HepG2 (cell line): Measurements from ENCODE around the gene CPO. TPM values are rescaled to one million over a fixed set of nuclear protein-coding genes. Genes with fewer than 3 reads are reported as not detected.

ENCODE experiments used
- ATAC-seq: fragments of 200-7000 bp; cut with Tn5 transposase; 3 replicates; pipeline ENCODE4 v1.9.1; 2020; ENCODE audit warnings: mild to moderate bottlenecking, moderate library complexity
- BruUV-seq: library from RNA; stranded (reverse); fragments of 400-500 nt; replicated peaks from 2 replicates; lab custom pipeline; 2021; lab: Mats Ljungman, UMichigan
- CTCF ChIA-PET: fragments of 300-600 bp; formaldehyde crosslinking; extraction: SDS; loops from one replicate; lab custom pipeline; 2021; ENCODE audit warnings: low total read pairs, inconsistent platforms, low intra/inter-chr PET ratio; lab: Yijun Ruan, JAX
- POLR2A ChIA-PET: fragments of 350-600 bp; sonication (Branson Sonifier 250); formaldehyde crosslinking; loops from one replicate; lab custom pipeline; 2020; ENCODE audit warnings: antibody characterized with exemption, inconsistent platforms; lab: Yijun Ruan, JAX
- DNase-seq: peaks from one replicate; pipeline ENCODE4 v3.0.0-alpha.2; 2015; ENCODE audit warnings: low spot score
- FAIRE-seq: peaks from 3 replicates; lab custom pipeline; 2011; peaks lifted over from hg19 to GRCh38; lab: Jason Lieb, UNC
- H2AFZ ChIP-seq: one replicate; pipeline ENCODE4 v1.6.1; 2011; ENCODE audit warnings: low read length, inconsistent platforms
- H3K27ac ChIP-seq: fragments of 300-600 bp; 3 replicates; pipeline ENCODE4 v1.8.0; 2011; ENCODE audit warnings: mixed run types, mild to moderate bottlenecking, mixed read lengths, low read length, inconsistent platforms; ENCODE audit not compliant: insufficient read depth; ENCODE audit errors: extremely low read length
- H3K27me3 ChIP-seq, 2 experiments: fragments of 200-600 bp in 1 of 2; 2 replicates in 1 of 2; 3 replicates in 1 of 2; pipeline versions ENCODE4 v1.6.0 to v1.8.0; 2011; ENCODE audit warnings: low read length in 2 of 2, mild to moderate bottlenecking in 2 of 2, moderate library complexity in 2 of 2, inconsistent platforms in 1 of 2; ENCODE audit not compliant: insufficient read depth in 2 of 2, control insufficient read depth in 1 of 2
- H3K36me3 ChIP-seq, 2 experiments: fragments of 200-600 bp in 1 of 2; replicated peaks in 1 of 2; 2 replicates in 1 of 2; 3 replicates in 1 of 2; pipeline versions ENCODE4 v1.5.1 to v1.8.0; 2011; ENCODE audit warnings: low read length in 2 of 2, inconsistent platforms in 1 of 2; ENCODE audit not compliant: insufficient read depth in 2 of 2, control insufficient read depth in 1 of 2
- H3K4me1 ChIP-seq: 2 replicates; pipeline ENCODE4 v1.5.1; 2012; ENCODE audit warnings: low read length, inconsistent platforms; ENCODE audit not compliant: insufficient read depth
- H3K4me2 ChIP-seq: 2 replicates; pipeline ENCODE4 v1.6.0; 2011; ENCODE audit warnings: low read depth, low read length, inconsistent platforms
- H3K4me3 ChIP-seq, 3 experiments: fragments of 200-600 bp in 1 of 3; sonication (generic), shearing (Covaris generic) in 1 of 3; replicated peaks in 1 of 3; 2 replicates each; pipeline ENCODE4 v1.5.1; 2011 to 2016; ENCODE audit warnings: low read length in 3 of 3, inconsistent platforms in 2 of 3, low read depth in 2 of 3, mild to moderate bottlenecking in 2 of 3, control low read depth in 1 of 3, mixed read lengths in 1 of 3; ENCODE audit not compliant: insufficient read depth in 1 of 3
- H3K79me2 ChIP-seq: one replicate; pipeline ENCODE4 v1.6.1; 2011; ENCODE audit warnings: low read length, inconsistent platforms; ENCODE audit not compliant: insufficient read depth
- H3K9ac ChIP-seq: 2 replicates; pipeline ENCODE4 v1.6.0; 2011; ENCODE audit warnings: mild to moderate bottlenecking, low read depth, low read length, inconsistent platforms; ENCODE audit not compliant: insufficient read depth
- H3K9me3 ChIP-seq: 2 replicates; pipeline ENCODE4 v1.5.1; 2012; ENCODE audit warnings: mild to moderate bottlenecking, low read length
- H4K20me1 ChIP-seq: 2 replicates; pipeline ENCODE4 v1.6.0; 2011; ENCODE audit warnings: inconsistent platforms, mild to moderate bottlenecking, low read length, moderate library complexity; ENCODE audit not compliant: insufficient read depth
- AKNA ChIP-seq: sonication (generic); formaldehyde crosslinking; IDR thresholded peaks from 2 replicates; pipeline ENCODE4 v1.4.0; 2020; ENCODE audit warnings: missing genetic modification reagents, borderline replicate concordance
- ATF1 ChIP-seq: IDR thresholded peaks from 2 replicates; pipeline ENCODE4 v1.6.1; 2016; ENCODE audit warnings: mild to moderate bottlenecking, control low read depth
- CEBPG ChIP-seq: IDR thresholded peaks from 2 replicates; pipeline ENCODE4 v1.6.1; 2016
- GPN1 ChIP-seq: sonication (generic); formaldehyde crosslinking; IDR thresholded peaks from 2 replicates; pipeline ENCODE4 v1.5.1; 2020; ENCODE audit warnings: missing genetic modification reagents, borderline replicate concordance
- KDM3A ChIP-seq: IDR thresholded peaks from 2 replicates; pipeline ENCODE4 v1.6.1; 2018; ENCODE audit warnings: low read depth, missing compliant biosample characterization
- SMARCC2 ChIP-seq: fragments of 450-650 bp; IDR thresholded peaks from 2 replicates; pipeline ENCODE4 v1.6.1; 2017; ENCODE audit warnings: antibody characterized with exemption, mild to moderate bottlenecking
- SP5 ChIP-seq: IDR thresholded peaks from 2 replicates; pipeline ENCODE4 v1.6.1; 2016; ENCODE audit warnings: low read depth, borderline replicate concordance
- ZNF589 ChIP-seq: sonication (generic); formaldehyde crosslinking; conservative IDR thresholded peaks from 2 replicates; pipeline ENCODE4 v1.8.0; 2022; ENCODE audit warnings: mild to moderate bottlenecking, moderate library complexity, missing genetic modification reagents
- WGBS: methylation state at CpG from one replicate; pipeline ENCODE4 v1.1.6; 2017; ENCODE audit warnings: low lambda C conversion rate; 5-methylcytosine and 5-hydroxymethylcytosine counted together
- in situ Hi-C: cut with HindIII; loops from 2 replicates; pipeline ENCODE4 v1.10.0; 2017; ENCODE audit warnings: low pct_unique_long_range_greater_than_20kb; ENCODE audit not compliant: extremely low pct_ligation_motif_present
- intact Hi-C: fragments of 100-400 bp; cut with micrococcal nuclease; formaldehyde crosslinking; loops from one replicate; pipeline ENCODE4 v1.10.0; 2022; ENCODE audit not compliant: unreplicated experiment
- polyA plus RNA-seq, 8 experiments: library from polyadenylated mRNA; depleted of rRNA in 3 of 8; stranded (reverse) in 7 of 8; unstranded in 1 of 8; fragments of >200 nt; fragmentation: Illumina TruSeq in 4 of 8; extraction: Trizol in 4 of 8; gene quantifications; 2 replicates each; pipeline versions ENCODE4 v1.2.1 to v1.2.3, GENCODE V29; 2011 to 2016; ENCODE audit warnings: low read depth in 4 of 8, missing spikeins in 1 of 8, mixed read lengths in 1 of 8; ENCODE audit not compliant: insufficient read depth in 1 of 8
- total RNA-seq, 5 experiments: library from RNA; depleted of rRNA; stranded (reverse); fragments of >200 nt; fragmentation: Illumina TruSeq; extraction: Trizol; gene quantifications; 2 replicates each; pipeline ENCODE4 v1.2.3, GENCODE V29; 2016; ENCODE audit warnings: low read depth in 1 of 5

Gene CPO
- total and polyA plus RNA-seq, 2 of the 13 experiments (the other 11 are each of a cell fraction or from before 2014, with no cell fraction given), result 0.07 TPM; not detected in 1

- H3K9me3 ChIP-seq, result peaks cover 8% of the 10 kb centered on the region
- intact Hi-C loops, result no loop called here
- H3K27ac ChIP-seq, result no peak overlapping the region
- H3K9ac ChIP-seq, result no peak overlapping the region
- H3K79me2 ChIP-seq, result no peaks in the 10 kb centered on the region
- H3K27me3 ChIP-seq, result no peaks in the 10 kb centered on the region
- ATAC-seq (no peak), FAIRE-seq (no peak), DNase-seq (no peak)
- no peak overlapping the region for H2AFZ ChIP-seq
- WGBS, result 36% methylated on average over 2 of the region's 2 CpGs
- ChIA-PET CTCF (no interaction called here), POLR2A (no interaction called here)
- H3K4me3 ChIP-seq, result no peak overlapping the region
- no TSS peak for BruUV-seq
- no peak overlapping the region for H3K4me2 ChIP-seq
- H4K20me1 ChIP-seq, result no peaks in the 10 kb centered on the region
- TF ChIP-seq ATF1 (CRISPR knock-in tag), result no peak
- no peak for TF ChIP-seq SP5
- no peak for TF ChIP-seq CEBPG
- no peak for TF ChIP-seq ZNF589 (CRISPR knock-in tag)
- no peak for TF ChIP-seq GPN1 (CRISPR knock-in tag)
- no peak for TF ChIP-seq AKNA (CRISPR knock-in tag)
- no peak for TF ChIP-seq KDM3A (CRISPR knock-in tag)
- no peak for TF ChIP-seq SMARCC2
- no peaks in the 10 kb centered on the region for H3K36me3 ChIP-seq
- in situ Hi-C loops, result no loop called here
- no peaks in the 10 kb centered on the region for H3K4me1 ChIP-seq
Observed at GRCh38 chr2:206974551-206974950, 35.2 kb downstream of the CPO start.
